Sigmoid colon (tissue), 7 donors: ENCODE results near the gene PPP1R3G. TPM values are rescaled to one million over a fixed set of nuclear protein-coding genes. Genes with fewer than 3 reads are reported as not detected.
A peak's percentile ranks its signal among the peaks of the same experiment; 100 is the strongest.

Experiments
- DNase-seq: peaks from one replicate; pipeline ENCODE4 v3.0.0-alpha.2; 2019
- H3K27ac ChIP-seq, 4 donors: fragments of 200-600 bp; sonication (generic); one replicate each; pipeline ENCODE4 v1.5.1; 2016 to 2019; ENCODE audit warnings: mild to moderate bottlenecking in 1 of 4
- H3K27me3 ChIP-seq, 3 donors: fragments of 200-600 bp; sonication (generic); one replicate each; pipeline ENCODE4 v1.5.1; 2019; ENCODE audit warnings: mild to moderate bottlenecking in 1 of 3
- H3K36me3 ChIP-seq, 4 donors: fragments of 200-600 bp; sonication (generic); one replicate each; pipeline ENCODE4 v1.5.1; 2016 to 2019
- H3K4me1 ChIP-seq, 4 donors: fragments of 200-600 bp; sonication (generic); one replicate each; pipeline ENCODE4 v1.5.1; 2017 to 2019
- H3K4me3 ChIP-seq, 4 donors: fragments of 200-600 bp; sonication (generic); one replicate each; pipeline ENCODE4 v1.5.1; 2017 to 2019; ENCODE audit warnings: mild to moderate bottlenecking in 2 of 4, moderate library complexity in 1 of 4
- H3K9me3 ChIP-seq, 4 donors: fragments of 200-600 bp in 3 of 4; sonication (generic) in 3 of 4; one replicate each; pipeline versions ENCODE4 v1.5.1 to v1.6.1; 2013 to 2019
- CTCF ChIP-seq, 4 experiments: fragments of 450-650 bp in 3 of 4; fragments of 200-600 bp in 1 of 4; IDR thresholded peaks; one replicate each; pipeline ENCODE4 v1.5.1; 2016 to 2019; ENCODE audit warnings: antibody characterized with exemption in 4 of 4, mild to moderate bottlenecking in 3 of 4, moderate library complexity in 2 of 4
- EP300 ChIP-seq, 4 donors: sonication (generic); formaldehyde crosslinking; IDR thresholded peaks; one replicate each; pipeline ENCODE4 v1.6.1; 2017; ENCODE audit warnings: antibody characterized with exemption in 4 of 4
- POLR2A ChIP-seq, 2 donors: fragments of 450-650 bp; IDR thresholded peaks; one replicate each; pipeline ENCODE4 v1.6.1; 2016; ENCODE audit warnings: antibody characterized with exemption in 2 of 2, mild to moderate bottlenecking in 2 of 2, moderate library complexity in 2 of 2
- POLR2AphosphoS5 ChIP-seq, 4 donors: sonication (generic); formaldehyde crosslinking; IDR thresholded peaks; one replicate each; pipeline ENCODE4 v1.6.1; 2017; ENCODE audit warnings: antibody characterized with exemption in 4 of 4
- WGBS, 2 donors: extraction: QIAGEN DNeasy Blood & Tissue Kit; methylation state at CpG; one replicate each; pipeline ENCODE4 v1.1.7; 2013; 5-methylcytosine and 5-hydroxymethylcytosine counted together
- intact Hi-C: fragments of 100-400 bp; cut with DNase I; formaldehyde crosslinking; loops from one replicate; pipeline ENCODE4 v1.15.1; 2023
- polyA plus RNA-seq, 3 donors: library from polyadenylated mRNA; stranded (reverse); fragments of 200-250 nt; gene quantifications; one replicate each; pipeline ENCODE4 v1.2.3, GENCODE V29; 2013
- total RNA-seq, 4 donors: library from RNA; depleted of rRNA; stranded (reverse); fragments of >200 nt; gene quantifications; one replicate each; pipeline ENCODE4 v1.1.0, GENCODE V29; 2016
- donor health status: healthy with polysubstance abuse.
- donor health status: Bipolar disorder and iron deficiency.
- donor health status: healthy.

Gene PPP1R3G
- 1 to 10 TPM; 1.8 to 3.0 (median 2.2) TPM for total RNA-seq
- polyA plus RNA-seq = under 1 TPM; under 0.01 to 0.63 (median 0.23) TPM

- intact Hi-C loops = loop anchor here (2.0 to 5.0 kb wide), 2 partner anchors 82 to 308 kb away; partner anchors contain the start of gene CDYL
- peak in 3 of 4 donors; percentile 0 to 45 (median 4) for TF ChIP-seq POLR2AphosphoS5 (IDR thresholded peaks at IDR 0.05)
- no peak for TF ChIP-seq EP300 (IDR thresholded peaks at IDR 0.05)
- no peaks in the 10 kb centered on the region for H3K27me3 ChIP-seq
- H3K36me3 ChIP-seq = no peaks in the 10 kb centered on the region
- H3K27ac ChIP-seq = peak within 1 kb of the TSS; percentile 73 to 86 (median 83)
- no peaks in the 10 kb centered on the region for H3K9me3 ChIP-seq
- DNase-seq = peak; percentile 86
- WGBS, 2 donors = 1% methylated on average over 83 of the region's 83 CpGs
- H3K4me1 ChIP-seq = peaks cover 0 to 25% (median 16%) of the 10 kb centered on the region in 4 donors
- H3K4me3 ChIP-seq = peak within 1 kb of the TSS; percentile 51 to 73 (median 64)
Measured at GRCh38 chr6:5084781-5085647, at the start of gene PPP1R3G. TSS of gene PPP1R3G (plus strand) at chr6:5085341. CDS start at chr6:5085486, 145 bp downstream.

GRCh38 chr6:5036269-5036668 is 48.9 kb upstream of the PPP1R3G start:
- H3K4me1 ChIP-seq = no peaks in the 10 kb centered on the region
- H3K27ac ChIP-seq = no peak overlapping the region
- TF ChIP-seq EP300 (IDR thresholded peaks at IDR 0.05) (no peak), CTCF (IDR thresholded peaks at IDR 0.05) (no peak), POLR2A (IDR thresholded peaks at IDR 0.05) (no peak), POLR2AphosphoS5 (IDR thresholded peaks at IDR 0.05) (no peak)
- intact Hi-C loops = no loop called here
- H3K4me3 ChIP-seq = no peak overlapping the region
- no peaks in the 10 kb centered on the region for H3K9me3 ChIP-seq
- no peaks in the 10 kb centered on the region for H3K36me3 ChIP-seq
- no peak for DNase-seq
- 37 to 58% methylated on average over 8 of the region's 8 CpGs for WGBS, 2 donors
- no peaks in the 10 kb centered on the region for H3K27me3 ChIP-seq

GRCh38 chr6:5041955-5042354 is 43.2 kb upstream of the PPP1R3G start:
- Histone ChIP-seq H3K4me3 (no peak overlapping the region), H3K36me3 (peaks cover 0 to 4% (median 0%) of the 10 kb centered on the region in 4 donors), H3K4me1 (peaks cover 0 to 10% (median 1%) of the 10 kb centered on the region in 4 donors), H3K27me3 (no peaks in the 10 kb centered on the region), H3K9me3 (no peaks in the 10 kb centered on the region), H3K27ac (no peak overlapping the region)
- 36 to 43% methylated on average over 2 of the region's 2 CpGs for WGBS, 2 donors
- DNase-seq = no peak
- intact Hi-C loops = no loop called here
- no peak for TF ChIP-seq CTCF (IDR thresholded peaks at IDR 0.05)
- no peak for TF ChIP-seq EP300 (IDR thresholded peaks at IDR 0.05)
- no peak for TF ChIP-seq POLR2AphosphoS5 (IDR thresholded peaks at IDR 0.05)
- TF ChIP-seq POLR2A (IDR thresholded peaks at IDR 0.05) = no peak

GRCh38 chr6:5042436-5042835 is 42.7 kb upstream of the PPP1R3G start:
- WGBS, 2 donors = 92 to 93% methylated on average over 3 of the region's 3 CpGs

More at GRCh38 chr6:5042436-5042835, 42.7 kb upstream of the PPP1R3G start:
- intact Hi-C loops = no loop called here
- TF ChIP-seq EP300 (IDR thresholded peaks at IDR 0.05) (no peak), POLR2AphosphoS5 (IDR thresholded peaks at IDR 0.05) (no peak), POLR2A (IDR thresholded peaks at IDR 0.05) (no peak), CTCF (IDR thresholded peaks at IDR 0.05) (no peak)
- H3K4me3 ChIP-seq = no peak overlapping the region
- H3K4me1 ChIP-seq = peaks cover 0 to 10% (median 1%) of the 10 kb centered on the region in 4 donors
- no peak for DNase-seq
- H3K27me3 ChIP-seq = no peaks in the 10 kb centered on the region
- no peak overlapping the region for H3K27ac ChIP-seq
- no peaks in the 10 kb centered on the region for H3K9me3 ChIP-seq
- peaks cover 0 to 4% (median 0%) of the 10 kb centered on the region in 4 donors for H3K36me3 ChIP-seq
